Daoy (cell line): ENCODE results near the gene GM2A. TPM values are rescaled to one million over a fixed set of nuclear protein-coding genes. Genes with fewer than 3 reads are reported as not detected.

ENCODE experiments used
- total RNA-seq: library from RNA; depleted of rRNA; stranded (reverse); fragments of >200 nt; shearing (Covaris generic); gene quantifications from 2 replicates; pipeline ENCODE4 v1.2.3, GENCODE V29; 2014; rRNA removed

GM2A gene
- total RNA-seq, 1 experiment from 2014 or later: 10.9 TPM

Other genes starting within 250 kb of the GM2A start
- gene GPX3, start 232.6 kb upstream of the GM2A start, total RNA-seq: 11.5 and 13.1 TPM in 2 replicates
- 239 TPM in 2 replicates for gene TNIP1, start 172.2 kb upstream of the GM2A start, total RNA-seq
- gene ANXA6, start 95.4 kb upstream of the GM2A start, total RNA-seq: 178 and 190 TPM in 2 replicates
- gene CCDC69, start 29.1 kb upstream of the GM2A start, total RNA-seq: 0.60 and 0.74 TPM in 2 replicates
- not detected in 2 replicates for gene SLC36A3, start 50.6 kb downstream of the GM2A start, total RNA-seq
- gene SLC36A2, start 94.4 kb downstream of the GM2A start, total RNA-seq: not detected in 2 replicates
- gene SLC36A1, start 194.4 kb downstream of the GM2A start, total RNA-seq: 1.7 and 3.5 TPM in 2 replicates